Fibroblast of lung (primary cell): ENCODE results near the gene KCNG1. TPM values are rescaled to one million over a fixed set of nuclear protein-coding genes. Genes with fewer than 3 reads are reported as not detected.

ENCODE experiments used
- DNase-seq, 2 donors: peaks; one replicate each; pipeline versions ENCODE4 v3.0.0 to v3.0.0-alpha.2; 2010; ENCODE audit warnings: low read depth in 2 of 2
- H2AFZ ChIP-seq: 2 replicates; pipeline ENCODE4 v1.5.1; 2012; ENCODE audit warnings: low read length, control low read depth, inconsistent platforms
- H3K27ac ChIP-seq: 2 replicates; pipeline ENCODE4 v1.5.1; 2011; ENCODE audit warnings: low read length, control low read depth; ENCODE audit not compliant: insufficient read depth
- H3K27me3 ChIP-seq: 2 replicates; pipeline ENCODE4 v1.5.1; 2011; ENCODE audit warnings: mild to moderate bottlenecking, low read length; ENCODE audit not compliant: control insufficient read depth, insufficient read depth
- H3K36me3 ChIP-seq: 2 replicates; pipeline ENCODE4 v1.5.1; 2011; ENCODE audit warnings: low read length; ENCODE audit not compliant: control insufficient read depth, insufficient read depth
- H3K4me1 ChIP-seq: 2 replicates; pipeline ENCODE4 v1.5.1; 2011; ENCODE audit warnings: low read length; ENCODE audit not compliant: control insufficient read depth, insufficient read depth; ENCODE audit errors: extremely low read depth
- H3K4me2 ChIP-seq: 2 replicates; pipeline ENCODE4 v1.5.1; 2011; ENCODE audit warnings: low read length, control low read depth; ENCODE audit not compliant: insufficient read depth; ENCODE audit errors: extremely low read depth
- H3K4me3 ChIP-seq, 4 experiments: fragments of 200-600 bp in 1 of 4; sonication (generic) in 1 of 4; replicated peaks in 1 of 4; 2 replicates each; pipeline ENCODE4 v1.5.1; 2011 to 2016; ENCODE audit warnings: low read length in 4 of 4, low read depth in 3 of 4, mild to moderate bottlenecking in 3 of 4, control low read depth in 2 of 4, inconsistent platforms in 1 of 4, mixed read lengths in 1 of 4; ENCODE audit not compliant: insufficient read depth in 1 of 4; ENCODE audit errors: control extremely low read depth in 1 of 4
- H3K79me2 ChIP-seq: 2 replicates; pipeline ENCODE4 v1.5.1; 2012; ENCODE audit warnings: mild to moderate bottlenecking, low read length, inconsistent platforms; ENCODE audit not compliant: control insufficient read depth, insufficient read depth
- H3K9ac ChIP-seq: 2 replicates; pipeline ENCODE4 v1.5.1; 2011; ENCODE audit warnings: mild to moderate bottlenecking, low read length, control low read depth; ENCODE audit not compliant: insufficient read depth
- H3K9me3 ChIP-seq: 2 replicates; pipeline ENCODE4 v1.5.1; 2012; ENCODE audit warnings: low read depth, low read length; ENCODE audit not compliant: control insufficient read depth, insufficient read depth
- H4K20me1 ChIP-seq: 2 replicates; pipeline ENCODE4 v1.5.1; 2011; ENCODE audit warnings: low read length; ENCODE audit not compliant: control insufficient read depth, insufficient read depth; ENCODE audit errors: extremely low read depth
- CTCF ChIP-seq, 2 donors: IDR thresholded peaks in 1 of 2; conservative IDR thresholded peaks in 1 of 2; 1 replicate in 1 of 2; 2 replicates in 1 of 2; pipeline ENCODE4 v1.5.1; 2011 to 2012; ENCODE audit warnings: low read length in 2 of 2, control low read depth in 1 of 2, inconsistent platforms in 1 of 2, low read depth in 1 of 2, mild to moderate bottlenecking in 1 of 2
- EZH2 ChIP-seq: IDR thresholded peaks from 2 replicates; pipeline ENCODE4 v1.5.1; 2012; ENCODE audit warnings: low read length, control low read depth, mild to moderate bottlenecking; ENCODE audit errors: missing control alignments
- polyA plus RNA-seq, 2 donors: library from polyadenylated mRNA; depleted of rRNA in 1 of 2; stranded (reverse) in 1 of 2; unstranded in 1 of 2; fragments of >200 nt; gene quantifications; 2 replicates each; pipeline ENCODE4 v1.2.1, GENCODE V29; 2011 to 2012; ENCODE audit warnings: missing spikeins in 1 of 2
- total RNA-seq: library from RNA; depleted of rRNA; stranded (reverse); fragments of >200 nt; gene quantifications from 2 replicates; pipeline ENCODE4 v1.2.1, GENCODE V29; 2014

Gene KCNG1
- total and polyA plus RNA-seq, 2 donors (not counting 1 experiment from before 2014, with no cell fraction given) = 1.8 to 9.9 TPM

GRCh38 chr20:51061418-51062045 lies 38.6 kb upstream of the KCNG1 start:
- no peaks in the 10 kb centered on the region for H3K36me3 ChIP-seq
- TF ChIP-seq EZH2 (no peak), CTCF (conservative IDR thresholded peaks at IDR 0.05 in 1 of 2, IDR thresholded peaks at IDR 0.05 in 1 of 2; ENCODE audit: low read depth in 1 of 2, low read length in 2 of 2) (no peak)
- no peak for DNase-seq
- H3K4me1 ChIP-seq = no peaks in the 10 kb centered on the region
- no peaks in the 10 kb centered on the region for H3K79me2 ChIP-seq
- H3K4me2 ChIP-seq = no peak overlapping the region
- H4K20me1 ChIP-seq = no peaks in the 10 kb centered on the region
- H3K9me3 ChIP-seq = no peaks in the 10 kb centered on the region
- no peak overlapping the region for H2AFZ ChIP-seq
- H3K9ac ChIP-seq = no peak overlapping the region
- H3K27me3 ChIP-seq = peaks cover 9% of the 10 kb centered on the region
- no peak overlapping the region for H3K4me3 ChIP-seq
- no peak overlapping the region for H3K27ac ChIP-seq

GRCh38 chr20:51060301-51060700 lies 37.4 kb upstream of the KCNG1 start:
- DNase-seq = peak in 1 of 2 donors; percentile 36
- Histone ChIP-seq H3K79me2 (no peaks in the 10 kb centered on the region), H3K9me3 (no peaks in the 10 kb centered on the region), H3K4me2 (no peak overlapping the region), H3K36me3 (no peaks in the 10 kb centered on the region), H3K27me3 (peaks cover 9% of the 10 kb centered on the region), H3K4me3 (no peak overlapping the region), H3K27ac (no peak overlapping the region), H2AFZ (no peak overlapping the region), H3K9ac (no peak overlapping the region), H4K20me1 (no peaks in the 10 kb centered on the region), H3K4me1 (no peaks in the 10 kb centered on the region)
- TF ChIP-seq CTCF (conservative IDR thresholded peaks at IDR 0.05 in 1 of 2, IDR thresholded peaks at IDR 0.05 in 1 of 2; ENCODE audit: low read depth in 1 of 2, low read length in 2 of 2) (no peak), EZH2 (no peak)

GRCh38 chr20:51059862-51060261 lies 37.0 kb upstream of the KCNG1 start:
- Histone ChIP-seq H3K4me3 (no peak overlapping the region), H2AFZ (no peak overlapping the region), H3K27me3 (peaks cover 9% of the 10 kb centered on the region), H3K4me2 (no peak overlapping the region), H3K27ac (no peak overlapping the region), H3K4me1 (no peaks in the 10 kb centered on the region), H3K79me2 (no peaks in the 10 kb centered on the region), H3K36me3 (no peaks in the 10 kb centered on the region), H3K9me3 (no peaks in the 10 kb centered on the region), H3K9ac (no peak overlapping the region), H4K20me1 (no peaks in the 10 kb centered on the region)
- TF ChIP-seq EZH2 (no peak), CTCF (conservative IDR thresholded peaks at IDR 0.05 in 1 of 2, IDR thresholded peaks at IDR 0.05 in 1 of 2; ENCODE audit: low read depth in 1 of 2, low read length in 2 of 2) (no peak)
- DNase-seq = peak; percentile 6 to 89
